ENCODE data around the gene TMC2.

Gene TMC2

GRCh38 chr20:2626853-2627541 lies 90.6 kb downstream of the TMC2 start:
- DNase-seq (ENCODE audit: low read depth), result no peak

GRCh38 chr20:2631228-2631627 lies 94.9 kb downstream of the TMC2 start:
- DNase-seq (ENCODE audit: low read depth), result no peak

GRCh38 chr20:2633381-2633780 lies 97.0 kb downstream of the TMC2 start:
- DNase-seq (ENCODE audit: low read depth), result no peak

DNA sequence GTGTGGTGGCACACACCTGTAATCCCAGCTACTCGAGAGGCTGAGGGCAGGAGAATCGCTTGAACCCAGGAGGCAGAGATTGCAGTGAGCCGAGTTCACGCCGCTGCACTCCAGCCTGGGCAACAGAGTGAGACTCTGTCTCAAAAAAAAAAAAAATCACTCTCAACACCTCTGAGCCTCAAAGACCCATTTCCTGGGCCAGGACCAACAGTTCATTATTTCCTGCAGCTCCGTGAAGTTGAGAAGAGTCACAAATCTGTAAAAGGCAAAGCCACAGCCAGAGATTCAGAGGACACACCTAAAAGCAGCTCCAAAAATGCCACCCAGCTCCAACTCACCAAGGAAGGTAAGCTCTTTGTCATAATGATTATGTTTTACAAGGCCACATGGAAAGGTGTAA lies 100.9 kb downstream of the TMC2 start:
- DNase-seq (ENCODE audit: low read depth), result no peak

GRCh38 chr20:2640260-2640659 lies 103.9 kb downstream of the TMC2 start:
- no peak for DNase-seq (ENCODE audit: low read depth)

DNA sequence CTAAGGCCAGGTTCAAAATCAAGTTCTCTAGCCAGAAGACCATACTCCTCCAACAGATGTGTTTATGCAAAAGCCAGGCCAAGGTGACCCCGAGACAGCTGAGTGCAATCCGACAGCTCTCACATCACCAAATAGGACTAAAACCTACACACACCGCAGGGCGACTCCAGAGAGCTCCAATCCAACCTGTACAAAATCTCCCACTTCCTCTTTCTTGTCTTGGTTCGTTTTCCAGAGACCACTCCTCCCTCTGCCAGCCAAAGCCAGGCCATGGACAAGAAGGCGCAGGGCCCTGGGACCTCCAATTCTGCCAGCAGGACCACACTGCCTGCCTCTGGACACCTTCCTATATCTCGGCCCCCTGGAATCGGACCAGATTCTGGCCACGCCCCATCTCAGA lies 104.5 kb downstream of the TMC2 start:
- DNase-seq (ENCODE audit: low read depth), result no peak

GRCh38 chr20:2643708-2644107 lies 107.3 kb downstream of the TMC2 start:
- DNase-seq (ENCODE audit: low read depth), result no peak

DNA sequence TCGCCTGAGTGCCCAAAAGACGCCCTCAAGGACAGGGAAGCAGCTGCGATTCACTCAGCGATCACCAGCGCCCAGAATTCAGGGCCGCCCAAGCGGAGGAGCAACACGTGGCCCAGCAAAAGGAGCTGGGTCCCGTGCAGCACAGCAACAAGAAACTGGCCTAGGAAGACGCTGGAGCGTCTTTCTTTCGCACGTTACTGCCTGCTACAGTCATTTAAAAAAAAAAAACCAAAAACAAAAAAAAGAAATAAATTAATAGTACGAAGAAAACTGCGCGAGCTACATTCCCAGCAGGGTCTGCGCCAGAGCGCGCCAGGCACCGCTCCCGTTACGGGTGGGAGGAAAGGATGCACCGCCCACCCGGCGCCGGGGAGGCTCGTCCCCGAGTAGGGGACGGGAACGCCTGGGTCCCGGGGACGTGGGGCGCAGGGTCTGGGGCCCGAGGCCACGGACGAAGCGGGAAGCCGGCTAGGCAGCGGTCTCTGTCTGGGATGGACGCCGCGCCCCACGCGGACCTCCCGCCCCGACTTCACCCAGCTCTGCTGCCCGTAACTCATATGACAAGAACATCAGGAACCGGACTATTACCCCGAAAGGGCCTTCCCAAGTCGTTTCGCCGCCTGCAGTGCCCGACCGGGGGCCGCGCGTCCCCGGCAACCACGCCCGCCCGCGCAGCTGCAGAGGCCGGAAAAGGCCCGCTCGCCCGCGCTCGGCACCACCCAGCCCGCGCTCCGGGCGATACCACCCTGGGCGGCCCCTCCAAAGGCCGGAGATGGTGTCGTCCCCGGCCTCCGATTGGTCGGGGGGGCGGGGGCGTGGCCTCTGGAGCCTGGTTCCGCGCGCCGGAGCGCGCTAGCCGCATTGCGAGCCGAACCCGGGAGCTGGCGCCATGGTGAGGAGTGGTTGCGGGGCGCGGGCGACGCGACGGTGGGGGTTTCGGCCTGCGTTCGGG lies 115.7 kb downstream of the TMC2 start, which contains the start of gene NOP56:
Gene NOP56 (plus strand): TSS at position 861 of the 952 bp plus-strand sequence. CDS start 29 bp downstream, at position 890.
- DNase-seq (ENCODE audit: low read depth), result peak; percentile 86

- no peak for DNase-seq (ENCODE audit: low read depth)
Observed at GRCh38 chr20:2652724-2653555, 116.6 kb downstream of the TMC2 start.

GRCh38 chr20:2653556-2654383 lies 117.4 kb downstream of the TMC2 start:
- DNase-seq (ENCODE audit: low read depth), result no peak

GRCh38 chr20:2654384-2654822 lies 118.0 kb downstream of the TMC2 start:
- DNase-seq (ENCODE audit: low read depth), result no peak

DNA sequence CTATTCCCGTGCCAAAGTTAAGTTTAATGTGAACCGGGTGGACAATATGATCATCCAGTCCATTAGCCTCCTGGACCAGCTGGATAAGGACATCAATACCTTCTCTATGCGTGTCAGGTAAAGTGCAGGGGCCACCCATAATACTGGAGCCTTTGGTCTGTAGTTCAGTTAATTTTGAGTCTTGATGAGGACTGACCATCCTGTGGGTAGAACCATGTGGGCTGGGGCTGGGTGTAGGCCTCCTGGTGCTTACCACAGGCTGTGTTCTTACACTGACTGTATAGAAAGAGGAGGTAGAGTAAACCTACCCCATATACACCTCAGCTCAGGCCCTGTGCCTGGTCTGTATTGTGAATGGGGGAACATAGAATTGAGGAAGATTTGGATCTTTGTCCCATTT lies 118.5 kb downstream of the TMC2 start:
- no peak for DNase-seq (ENCODE audit: low read depth)

GRCh38 chr20:2655331-2656116 lies 119.2 kb downstream of the TMC2 start:
- no peak for DNase-seq (ENCODE audit: low read depth)

- DNase-seq (ENCODE audit: low read depth), result no peak
Observed at GRCh38 chr20:2656471-2657117, 120.2 kb downstream of the TMC2 start.

- DNase-seq (ENCODE audit: low read depth), result no peak
Observed at GRCh38 chr20:2657241-2657640, 120.9 kb downstream of the TMC2 start.

- DNase-seq (ENCODE audit: low read depth), result no peak
Observed at GRCh38 chr20:2657674-2658073, 121.3 kb downstream of the TMC2 start.

GRCh38 chr20:2658414-2659354 lies 122.3 kb downstream of the TMC2 start:
- DNase-seq (ENCODE audit: low read depth), result no peak

GRCh38 chr20:2659547-2659946 lies 123.2 kb downstream of the TMC2 start:
- DNase-seq (ENCODE audit: low read depth), result no peak

DNA sequence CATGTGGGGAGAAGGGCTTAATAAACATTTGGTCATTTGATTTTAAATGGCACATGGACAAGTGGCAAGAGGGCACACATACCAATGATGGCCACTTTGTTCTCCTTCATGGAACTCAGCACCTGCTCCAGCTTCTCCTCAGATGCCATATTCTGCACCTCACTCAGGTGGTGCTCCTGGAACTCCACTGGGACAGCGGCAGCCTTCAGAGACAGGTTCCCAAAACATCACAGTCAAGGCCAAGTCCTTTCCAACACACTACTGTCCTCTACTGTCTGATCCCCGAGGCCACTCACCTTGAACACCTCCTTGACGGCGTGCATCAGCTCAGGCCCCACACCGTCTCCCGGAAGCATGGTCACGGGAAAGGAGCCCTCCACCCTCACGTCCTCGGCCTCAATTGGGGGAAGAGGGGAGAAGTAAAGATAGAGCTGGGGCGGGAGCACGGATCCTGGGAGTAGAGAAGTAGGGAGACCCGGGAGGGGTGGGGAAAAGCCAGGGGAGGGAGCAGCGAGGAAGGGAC lies 127.1 kb downstream of the TMC2 start:
- no peak for DNase-seq (ENCODE audit: low read depth)

Data from T-helper 22 cell (primary cell).